Mesenchymal stem cell (in vitro differentiated cells and primary cell): Measurements from ENCODE around the gene PGPEP1.

Experiments used
- DNase-seq: peaks from one replicate; pipeline ENCODE4 v3.0.0-alpha.2; 2013
- H2AFZ ChIP-seq: one replicate; pipeline ENCODE4 v1.6.1; 2013; ENCODE audit warnings: low read depth, mild to moderate bottlenecking, control low read depth, inconsistent platforms, low read length, moderate library complexity
- H2AK5ac ChIP-seq: 2 replicates; pipeline ENCODE4 v1.6.1; 2013; ENCODE audit warnings: low read length, moderate library complexity, mild to moderate bottlenecking, inconsistent platforms; ENCODE audit not compliant: severe bottlenecking
- H2BK120ac ChIP-seq: one replicate; pipeline ENCODE4 v1.6.1; 2013; ENCODE audit warnings: low read depth, mild to moderate bottlenecking, inconsistent platforms, low read length, moderate library complexity
- H2BK12ac ChIP-seq, 2 experiments: one replicate each; pipeline ENCODE4 v1.6.1; 2013; ENCODE audit warnings: inconsistent platforms in 2 of 2, low read length in 2 of 2, mild to moderate bottlenecking in 2 of 2, moderate library complexity in 2 of 2, control low read depth in 1 of 2
- H2BK15ac ChIP-seq: one replicate; pipeline ENCODE4 v1.6.1; 2013; ENCODE audit warnings: mild to moderate bottlenecking, low read depth, inconsistent platforms; ENCODE audit not compliant: poor library complexity, severe bottlenecking
- H2BK5ac ChIP-seq: 2 replicates; pipeline ENCODE4 v1.6.1; 2013; ENCODE audit warnings: low read depth, mild to moderate bottlenecking, low read length, control low read depth, inconsistent platforms; ENCODE audit not compliant: poor library complexity, severe bottlenecking
- H3K14ac ChIP-seq, 2 experiments: one replicate each; pipeline ENCODE4 v1.6.1; 2013; ENCODE audit warnings: inconsistent platforms in 2 of 2, low read length in 2 of 2, control low read depth in 1 of 2, mild to moderate bottlenecking in 1 of 2, moderate library complexity in 1 of 2
- H3K18ac ChIP-seq, 2 experiments: one replicate each; pipeline ENCODE4 v1.6.1; 2013; ENCODE audit warnings: inconsistent platforms in 2 of 2, low read length in 2 of 2, control low read depth in 1 of 2, low read depth in 1 of 2, mild to moderate bottlenecking in 1 of 2
- H3K23ac ChIP-seq, 2 experiments: one replicate each; pipeline ENCODE4 v1.6.1; 2013; ENCODE audit warnings: inconsistent platforms in 2 of 2, low read length in 2 of 2, mild to moderate bottlenecking in 2 of 2, moderate library complexity in 2 of 2, control low read depth in 1 of 2
- H3K27ac ChIP-seq: 2 replicates; pipeline ENCODE4 v1.5.1; 2013; ENCODE audit warnings: mild to moderate bottlenecking, moderate library complexity, low read length, control low read depth, inconsistent platforms; ENCODE audit not compliant: poor library complexity, severe bottlenecking
- H3K27me3 ChIP-seq, 2 experiments: 2 replicates each; pipeline versions ENCODE4 v1.6.1 to v1.7.0; 2013; ENCODE audit warnings: low read length in 2 of 2, mild to moderate bottlenecking in 2 of 2, moderate library complexity in 2 of 2, control low read depth in 1 of 2, inconsistent platforms in 1 of 2; ENCODE audit not compliant: control insufficient read depth in 1 of 2, insufficient read depth in 1 of 2
- H3K36me3 ChIP-seq, 2 experiments: 2 replicates each; pipeline versions ENCODE4 v1.6.1 to v1.7.0; 2013; ENCODE audit warnings: low read length in 2 of 2, control low read depth in 1 of 2, inconsistent platforms in 1 of 2, low read depth in 1 of 2, mild to moderate bottlenecking in 1 of 2; ENCODE audit not compliant: insufficient read depth in 2 of 2, control insufficient read depth in 1 of 2
- H3K4ac ChIP-seq, 2 experiments: one replicate each; pipeline ENCODE4 v1.6.1; 2013; ENCODE audit warnings: inconsistent platforms in 2 of 2, low read length in 2 of 2, mild to moderate bottlenecking in 2 of 2, moderate library complexity in 2 of 2, control low read depth in 1 of 2, low read depth in 1 of 2
- H3K4me1 ChIP-seq: 2 replicates; pipeline ENCODE4 v1.6.1; 2013; ENCODE audit warnings: low read depth, low read length, control low read depth; ENCODE audit not compliant: control insufficient read depth, insufficient read depth
- H3K4me2 ChIP-seq: 2 replicates; pipeline ENCODE4 v1.6.1; 2013; ENCODE audit warnings: low read length, mild to moderate bottlenecking, inconsistent platforms; ENCODE audit not compliant: poor library complexity, severe bottlenecking
- H3K4me3 ChIP-seq, 2 experiments: 2 replicates each; pipeline versions ENCODE4 v1.5.1 to v1.7.0; 2013; ENCODE audit warnings: low read length in 2 of 2, mild to moderate bottlenecking in 2 of 2, control low read depth in 1 of 2, low read depth in 1 of 2; ENCODE audit not compliant: insufficient read depth in 1 of 2
- H3K79me1 ChIP-seq: replicated peaks from 2 replicates; pipeline ENCODE4 v1.6.1; 2013; ENCODE audit warnings: mild to moderate bottlenecking, control low read depth, low read length, inconsistent platforms; ENCODE audit not compliant: poor library complexity, severe bottlenecking
- H3K9ac ChIP-seq: 2 replicates; pipeline ENCODE4 v1.7.0; 2013; ENCODE audit warnings: mild to moderate bottlenecking, low read length, moderate library complexity
- H3K9me3 ChIP-seq: 2 replicates; pipeline ENCODE4 v1.7.0; 2013; ENCODE audit warnings: mild to moderate bottlenecking, low read length; ENCODE audit not compliant: control insufficient read depth
- H4K8ac ChIP-seq: one replicate; pipeline ENCODE4 v1.6.1; 2013; ENCODE audit warnings: inconsistent platforms, mild to moderate bottlenecking, low read length, moderate library complexity
- H4K91ac ChIP-seq: one replicate; pipeline ENCODE4 v1.6.1; 2013; ENCODE audit warnings: mild to moderate bottlenecking, low read length, inconsistent platforms
- WGBS: methylation state at CpG from one replicate; pipeline ENCODE4 v1.1.7; 2013; ENCODE audit warnings: mixed read lengths; 5-methylcytosine and 5-hydroxymethylcytosine counted together

The PGPEP1 gene

DNA sequence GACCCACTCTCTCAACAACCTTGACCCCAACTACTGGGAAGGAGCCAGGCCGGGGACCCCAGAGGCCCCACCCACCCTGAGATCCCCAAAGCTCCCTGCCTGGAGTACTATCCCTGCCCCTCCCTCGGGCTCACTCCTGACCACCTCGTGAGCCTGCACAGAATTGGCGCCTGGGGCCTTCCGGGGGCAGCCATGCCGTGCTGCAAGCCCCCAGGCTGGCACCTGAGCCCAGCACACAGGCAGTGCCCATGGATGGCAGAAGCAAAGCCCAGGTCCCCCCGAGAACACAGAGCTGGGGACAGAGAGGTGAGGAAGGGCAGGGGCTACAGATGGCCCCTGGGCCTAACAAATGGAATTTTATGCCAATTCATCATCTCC is 31.5 kb upstream of the PGPEP1 start:
- Histone ChIP-seq H3K18ac (no peak overlapping the region), H3K4me1 (peaks cover 22% of the 10 kb centered on the region), H2BK15ac (no peak overlapping the region), H4K91ac (no peak overlapping the region), H2BK120ac (no peak overlapping the region), H3K4ac (no peak overlapping the region), H3K14ac (no peak overlapping the region), H3K4me2 (no peak overlapping the region), H3K4me3 (no peak overlapping the region), H2BK5ac (no peak overlapping the region), H4K8ac (no peak overlapping the region), H3K9me3 (no peaks in the 10 kb centered on the region), H3K36me3 (peaks cover 29 to 76% of the 10 kb centered on the region in 2 experiments), H3K23ac (no peak overlapping the region), H3K79me1 (peaks cover 18% of the 10 kb centered on the region), H3K27ac (no peak overlapping the region), H3K9ac (no peak overlapping the region), H3K27me3 (no peaks in the 10 kb centered on the region), H2AK5ac (no peak overlapping the region), H2AFZ (no peak overlapping the region), H2BK12ac (no peak overlapping the region)
- 85% methylated on average over 7 of the region's 7 CpGs for WGBS
- no peak for DNase-seq

DNA sequence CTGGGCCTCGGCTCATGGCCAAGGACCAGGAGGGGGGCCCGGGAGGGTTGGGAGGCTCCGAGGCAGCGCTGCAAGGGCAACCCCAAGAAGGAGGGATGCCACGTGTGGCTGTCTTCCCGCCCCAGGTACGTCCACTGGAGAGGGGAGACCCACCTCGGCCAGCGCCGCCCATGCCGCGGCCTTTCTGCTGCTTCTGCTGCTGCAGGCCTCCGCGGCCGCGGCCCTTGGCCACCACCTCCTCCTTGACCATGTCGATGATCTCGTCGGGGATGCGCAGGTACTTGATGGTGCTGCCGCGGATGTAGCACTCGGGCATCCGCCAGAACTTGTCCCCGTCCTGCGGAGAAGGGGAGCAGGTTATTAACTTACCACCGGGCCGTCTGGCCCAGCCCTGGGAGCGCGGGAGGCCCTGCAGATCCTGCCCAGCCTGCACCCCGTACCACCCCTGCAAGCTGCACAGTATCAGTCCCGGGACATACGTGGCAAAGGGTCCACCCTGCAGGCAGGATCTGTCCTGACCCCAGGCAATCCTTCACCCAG is 30.8 kb upstream of the PGPEP1 start:
- H2AK5ac ChIP-seq: no peak overlapping the region
- peaks cover 21% of the 10 kb centered on the region for H3K79me1 ChIP-seq
- 97% methylated on average over 33 of the region's 33 CpGs for whole genome bisulfite sequencing
- H3K4me1 ChIP-seq: peaks cover 17% of the 10 kb centered on the region
- H3K4me2 ChIP-seq: no peak overlapping the region
- H3K27me3 ChIP-seq: no peaks in the 10 kb centered on the region
- no peak overlapping the region for H2AFZ ChIP-seq
- H3K23ac ChIP-seq: no peak overlapping the region
- no peak overlapping the region for H4K8ac ChIP-seq
- no peak overlapping the region for H2BK5ac ChIP-seq
- no peak overlapping the region for H2BK120ac ChIP-seq
- H3K27ac ChIP-seq: no peak overlapping the region
- no peak overlapping the region for H3K4ac ChIP-seq
- no peak overlapping the region for H2BK12ac ChIP-seq
- H3K18ac ChIP-seq: no peak overlapping the region
- H3K14ac ChIP-seq: no peak overlapping the region
- peak overlapping the region; percentile 25 for H4K91ac ChIP-seq
- no peak overlapping the region for H2BK15ac ChIP-seq
- DNase-seq: no peak
- no peak overlapping the region for H3K4me3 ChIP-seq
- H3K9ac ChIP-seq: no peak overlapping the region
- H3K9me3 ChIP-seq: no peaks in the 10 kb centered on the region
- H3K36me3 ChIP-seq: peaks cover 32 to 82% of the 10 kb centered on the region in 2 experiments

DNA sequence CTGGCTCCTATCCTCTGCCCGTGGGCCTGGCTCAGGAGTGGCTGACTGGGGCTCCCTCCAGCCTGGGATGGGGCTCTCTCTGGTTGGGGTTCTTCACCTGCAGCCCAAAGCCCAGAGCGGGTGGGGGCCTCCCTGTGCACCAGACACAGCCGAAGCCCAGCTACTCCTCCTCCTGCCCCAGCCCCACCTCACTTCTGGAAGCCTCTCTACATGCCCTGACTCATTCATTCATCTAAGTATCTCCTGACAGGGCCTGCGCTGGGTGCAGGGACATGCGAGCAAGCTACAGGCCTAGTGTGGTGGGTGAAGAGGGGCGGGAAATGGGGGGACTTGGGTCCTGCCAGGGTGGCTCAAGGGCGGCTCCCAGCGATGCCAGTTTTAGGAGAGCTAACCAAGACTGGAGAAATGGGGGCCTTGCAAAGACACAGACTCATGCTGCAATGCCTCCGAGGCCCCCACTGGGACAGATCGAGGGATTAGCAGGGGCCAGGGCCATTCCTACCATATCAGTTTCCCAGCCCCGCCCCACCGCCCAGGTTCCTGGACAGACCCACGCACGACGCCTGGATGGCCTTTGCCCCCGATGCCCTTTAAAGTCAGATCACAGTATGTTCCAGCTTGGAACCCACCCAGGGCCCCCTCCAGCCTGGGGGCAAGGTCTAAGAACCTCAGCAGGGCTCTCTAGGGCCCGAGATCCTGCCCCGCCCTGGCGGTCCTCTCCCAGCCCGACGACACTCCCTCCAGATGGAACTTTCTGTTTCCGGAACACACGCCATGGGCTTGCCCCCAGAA is 30.1 kb upstream of the PGPEP1 start:
- Histone ChIP-seq H3K9me3 (no peaks in the 10 kb centered on the region), H2AK5ac (no peak overlapping the region), H3K36me3 (peaks cover 34 to 85% of the 10 kb centered on the region in 2 experiments), H3K4ac (no peak overlapping the region), H3K4me1 (peaks cover 11% of the 10 kb centered on the region), H3K27me3 (no peaks in the 10 kb centered on the region), H3K4me2 (no peak overlapping the region), H3K18ac (no peak overlapping the region), H3K23ac (no peak overlapping the region), H3K14ac (no peak overlapping the region), H2BK5ac (no peak overlapping the region), H2BK120ac (no peak overlapping the region), H3K4me3 (no peak overlapping the region), H3K9ac (no peak overlapping the region), H4K91ac (peak overlapping the region; percentile 25), H4K8ac (no peak overlapping the region), H2BK15ac (no peak overlapping the region), H3K79me1 (peaks cover 21% of the 10 kb centered on the region), H3K27ac (no peak overlapping the region), H2AFZ (no peak overlapping the region), H2BK12ac (no peak overlapping the region)
- 95% methylated on average over 23 of the region's 23 CpGs for WGBS
- DNase-seq: no peak

DNA sequence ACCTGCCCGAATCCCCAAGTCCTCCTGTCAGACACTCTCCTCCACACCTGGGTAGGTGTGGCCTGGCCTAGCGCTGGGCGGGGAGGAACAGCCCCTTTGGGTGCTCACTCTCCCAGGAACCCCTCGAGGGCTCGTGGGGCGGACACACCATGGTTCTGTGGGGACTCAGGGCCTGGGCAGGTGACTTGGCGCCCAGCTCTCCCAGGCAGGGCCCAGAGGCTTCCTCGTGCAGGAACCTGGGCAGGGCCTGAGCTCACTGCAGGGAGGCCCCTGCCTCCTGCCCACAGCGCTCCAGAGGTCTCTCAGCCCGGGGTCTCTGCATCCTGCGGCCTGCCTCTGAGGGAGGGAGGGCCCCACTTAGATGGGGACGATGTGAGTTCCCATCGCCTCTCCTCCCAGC is 29.4 kb upstream of the PGPEP1 start:
- Histone ChIP-seq H3K4ac (no peak overlapping the region), H2BK12ac (no peak overlapping the region), H3K23ac (no peak overlapping the region), H3K4me2 (no peak overlapping the region), H4K91ac (no peak overlapping the region), H3K27me3 (no peaks in the 10 kb centered on the region), H2AFZ (no peak overlapping the region), H2AK5ac (no peak overlapping the region), H2BK120ac (no peak overlapping the region), H3K9ac (no peak overlapping the region), H3K4me1 (peaks cover 7% of the 10 kb centered on the region), H3K79me1 (peaks cover 23% of the 10 kb centered on the region), H3K18ac (no peak overlapping the region), H3K4me3 (no peak overlapping the region), H3K14ac (no peak overlapping the region), H2BK5ac (no peak overlapping the region), H3K27ac (no peak overlapping the region), H3K36me3 (peaks cover 32 to 85% of the 10 kb centered on the region in 2 experiments), H4K8ac (no peak overlapping the region), H3K9me3 (no peaks in the 10 kb centered on the region), H2BK15ac (no peak overlapping the region)
- 92% methylated on average over 13 of the region's 13 CpGs for WGBS
- DNase-seq: no peak
